CD4-positive, alpha-beta T cell (primary cell): Measurements from ENCODE around the gene SCLY. TPM values are rescaled to one million over a fixed set of nuclear protein-coding genes. Genes with fewer than 3 reads are reported as not detected.

ENCODE experiments used
- ATAC-seq: fragments of 200-7000 bp; cut with Tn5 transposase; one replicate; pipeline ENCODE4 v1.10.0; 2022; ENCODE audit warnings: mild to moderate bottlenecking; ENCODE audit not compliant: poor library complexity
- CTCF ChIA-PET: fragments of 350-600 bp; sonication (Branson Sonifier 250); formaldehyde crosslinking; loops from one replicate; lab custom pipeline; 2021; ENCODE audit warnings: antibody characterized with exemption, inconsistent platforms; lab: Charles Lee
- POLR2A ChIA-PET: fragments of 350-600 bp; sonication (Branson Sonifier 250); formaldehyde crosslinking; loops from one replicate; lab custom pipeline; 2021; ENCODE audit warnings: antibody characterized with exemption, inconsistent platforms; lab: Charles Lee
- DNase-seq, 14 experiments: peaks; one replicate each; pipeline ENCODE4 v3.0.0-alpha.2; 2013 to 2020; ENCODE audit warnings: mixed read lengths in 2 of 14
- H3K27ac ChIP-seq, 2 donors: one replicate each; pipeline versions ENCODE4 v1.5.1 to v1.7.0; 2013; ENCODE audit warnings: low read length in 2 of 2, low read depth in 1 of 2, mild to moderate bottlenecking in 1 of 2
- H3K27me3 ChIP-seq, 2 experiments: 1 replicate in 1 of 2; 2 replicates in 1 of 2; pipeline versions ENCODE4 v1.6.1 to v1.7.0; 2013; ENCODE audit warnings: low read length in 2 of 2, control low read depth in 1 of 2, mild to moderate bottlenecking in 1 of 2, moderate library complexity in 1 of 2; ENCODE audit not compliant: insufficient read depth in 2 of 2, control insufficient read depth in 1 of 2
- H3K36me3 ChIP-seq: one replicate; pipeline ENCODE4 v1.6.1; 2013; ENCODE audit warnings: low read length, control low read depth; ENCODE audit not compliant: insufficient read depth
- H3K4me1 ChIP-seq: one replicate; pipeline ENCODE4 v1.6.1; 2013; ENCODE audit warnings: low read length, control low read depth; ENCODE audit not compliant: insufficient read depth
- H3K4me3 ChIP-seq: one replicate; pipeline ENCODE4 v1.5.1; 2013; ENCODE audit warnings: mild to moderate bottlenecking, low read length, moderate library complexity
- H3K9me3 ChIP-seq, 2 experiments: 1 replicate in 1 of 2; 2 replicates in 1 of 2; pipeline versions ENCODE4 v1.6.1 to v1.7.0; 2013; ENCODE audit warnings: low read length in 2 of 2, mild to moderate bottlenecking in 2 of 2, control low read depth in 1 of 2, moderate library complexity in 1 of 2; ENCODE audit not compliant: control insufficient read depth in 1 of 2, insufficient read depth in 1 of 2
- H3K27ac Mint-ChIP-seq: one replicate; pipeline ENCODE4 v1.8.0; 2020; ENCODE audit warnings: mixed read lengths
- H3K27me3 Mint-ChIP-seq: one replicate; pipeline ENCODE4 v1.8.0; 2021; ENCODE audit warnings: mixed read lengths
- H3K36me3 Mint-ChIP-seq: one replicate; pipeline ENCODE4 v1.8.0; 2021; ENCODE audit warnings: low read depth, mixed read lengths
- H3K4me1 Mint-ChIP-seq: one replicate; pipeline ENCODE4 v1.8.0; 2021; ENCODE audit warnings: low read depth, mixed read lengths
- H3K4me3 Mint-ChIP-seq: one replicate; pipeline ENCODE4 v1.8.0; 2020; ENCODE audit warnings: mild to moderate bottlenecking, mixed read lengths
- H3K9me3 Mint-ChIP-seq: one replicate; pipeline ENCODE4 v1.8.0; 2020; ENCODE audit warnings: mixed read lengths
- CTCF ChIP-seq: fragments of 200-600 bp; IDR thresholded peaks from one replicate; pipeline ENCODE4 v1.8.0; 2022; ENCODE audit warnings: antibody characterized with exemption, mild to moderate bottlenecking
- intact Hi-C, 2 experiments: fragments of 100-400 bp; cut with DNase I in 1 of 2; cut with micrococcal nuclease in 1 of 2; formaldehyde crosslinking; loops; one replicate each; pipeline versions ENCODE4 v1.15.1 to v1.9.0; 2023 to 2025; cut with DNase I, micrococcal nuclease
- total RNA-seq, 174 experiments: library from RNA in 2 of 174; stranded (reverse) in 2 of 174; gene quantifications; one replicate each; pipeline ENCODE4 v1.2.3 and lab custom pipeline; 2021 to 2026

Gene SCLY
- total RNA-seq, 2 experiments from 2014 or later, result 8.9 to 9.6 TPM

- no peak overlapping the region for H3K27ac ChIP-seq
- ATAC-seq (no peak), DNase-seq (peak in 1 of 14 experiments; percentile 19)
- Mint-ChIP-seq H3K9me3 (no peaks in the 10 kb centered on the region), H3K27me3 (no peaks in the 10 kb centered on the region), H3K27ac (peak overlapping the region; percentile 18), H3K36me3 (peaks cover 70% of the 10 kb centered on the region), H3K4me1 (peaks cover 29% of the 10 kb centered on the region), H3K4me3 (no peak overlapping the region)
- intact Hi-C loops, result loop anchor here in 1 of 2 experiments (10.0 kb wide), 1 partner anchor 373 kb away; no protein-coding TSS in a partner anchor
- peaks cover 33% of the 10 kb centered on the region for H3K4me1 ChIP-seq
- no peak overlapping the region for H3K4me3 ChIP-seq
- H3K36me3 ChIP-seq, result peaks cover 21% of the 10 kb centered on the region
- ChIA-PET CTCF (interaction anchor here (1.7 kb wide), 1 partner anchor 20 kb away, joined by 3 read pairs; no protein-coding TSS in a partner anchor), POLR2A (interaction anchor here (0.6 kb wide), 1 partner anchor 145 kb away, joined by 3 read pairs; no protein-coding TSS in a partner anchor)
- H3K27me3 ChIP-seq, result no peaks in the 10 kb centered on the region
- peaks cover 0 to 5% of the 10 kb centered on the region in 2 experiments for H3K9me3 ChIP-seq
- no peak for TF ChIP-seq CTCF
Measured at GRCh38 chr2:238067939-238068338, 7.1 kb downstream of the SCLY start.

GRCh38 chr2:238069021-238069709 lies 8.4 kb downstream of the SCLY start:
- intact Hi-C loops, result loop anchor here in 1 of 2 experiments (10.0 kb wide), 1 partner anchor 374 kb away; no protein-coding TSS in a partner anchor
- H3K36me3 Mint-ChIP-seq, result peaks cover 76% of the 10 kb centered on the region
- Histone ChIP-seq H3K27ac (peak overlapping the region in 1 of 2 donors; percentile 11), H3K4me3 (peak overlapping the region; percentile 8), H3K4me1 (peaks cover 33% of the 10 kb centered on the region), H3K27me3 (no peaks in the 10 kb centered on the region), H3K36me3 (peaks cover 21% of the 10 kb centered on the region), H3K9me3 (peaks cover 0 to 5% of the 10 kb centered on the region in 2 experiments)
- ChIA-PET CTCF (interaction anchor here (0.9 to 1.7 kb wide), 2 partner anchors 13 to 19 kb away, joined by 3 read pairs; no protein-coding TSS in a partner anchor), POLR2A (interaction anchor here (0.7 kb wide), 1 partner anchor 9 kb away, joined by 3 read pairs; no protein-coding TSS in a partner anchor)
- H3K9me3 Mint-ChIP-seq, result no peaks in the 10 kb centered on the region
- DNase-seq (peak in 4 of 14 experiments; percentile 18 to 53 (median 42)), ATAC-seq (peak; percentile 48)
- H3K27ac Mint-ChIP-seq, result peak overlapping the region; percentile 78
- peak overlapping the region; percentile 59 for H3K4me3 Mint-ChIP-seq
- H3K4me1 Mint-ChIP-seq, result peaks cover 28% of the 10 kb centered on the region
- H3K27me3 Mint-ChIP-seq, result no peaks in the 10 kb centered on the region
- no peak for TF ChIP-seq CTCF

- Histone ChIP-seq H3K9me3 (peaks cover 0 to 5% of the 10 kb centered on the region in 2 experiments), H3K27me3 (no peaks in the 10 kb centered on the region), H3K4me1 (peaks cover 33% of the 10 kb centered on the region), H3K36me3 (peaks cover 18% of the 10 kb centered on the region), H3K27ac (peak overlapping the region in 1 of 2 donors; percentile 11), H3K4me3 (no peak overlapping the region)
- TF ChIP-seq CTCF, result no peak
- ATAC-seq (no peak), DNase-seq (no peak)
- Mint-ChIP-seq H3K27me3 (no peaks in the 10 kb centered on the region), H3K36me3 (peaks cover 73% of the 10 kb centered on the region), H3K27ac (peak overlapping the region; percentile 78), H3K9me3 (no peaks in the 10 kb centered on the region), H3K4me1 (peaks cover 31% of the 10 kb centered on the region), H3K4me3 (no peak overlapping the region)
- intact Hi-C loops, result loop anchor here in 1 of 2 experiments (10.0 kb wide), 1 partner anchor 375 kb away; no protein-coding TSS in a partner anchor
- POLR2A ChIA-PET, result no interaction called here
- CTCF ChIA-PET, result interaction anchor here (0.5 to 0.9 kb wide), 2 partner anchors 12 to 17 kb away, joined by 3 to 4 read pairs; no protein-coding TSS in a partner anchor
Measured at GRCh38 chr2:238069877-238070276, 9.1 kb downstream of the SCLY start.
